Kidney capillary endothelial cell (primary cell): Measurements from ENCODE around the gene KIAA0930.
"Not testable (repeated sequence)": the region's sequence is repeated elsewhere in the genome, so short reads cannot be mapped to it uniquely, and the experiment has no call there.

Experiments
- DNase-seq: peaks from one replicate; pipeline ENCODE4 v3.0.0-alpha.2; 2018; ENCODE audit warnings: low spot score

Gene KIAA0930

DNA sequence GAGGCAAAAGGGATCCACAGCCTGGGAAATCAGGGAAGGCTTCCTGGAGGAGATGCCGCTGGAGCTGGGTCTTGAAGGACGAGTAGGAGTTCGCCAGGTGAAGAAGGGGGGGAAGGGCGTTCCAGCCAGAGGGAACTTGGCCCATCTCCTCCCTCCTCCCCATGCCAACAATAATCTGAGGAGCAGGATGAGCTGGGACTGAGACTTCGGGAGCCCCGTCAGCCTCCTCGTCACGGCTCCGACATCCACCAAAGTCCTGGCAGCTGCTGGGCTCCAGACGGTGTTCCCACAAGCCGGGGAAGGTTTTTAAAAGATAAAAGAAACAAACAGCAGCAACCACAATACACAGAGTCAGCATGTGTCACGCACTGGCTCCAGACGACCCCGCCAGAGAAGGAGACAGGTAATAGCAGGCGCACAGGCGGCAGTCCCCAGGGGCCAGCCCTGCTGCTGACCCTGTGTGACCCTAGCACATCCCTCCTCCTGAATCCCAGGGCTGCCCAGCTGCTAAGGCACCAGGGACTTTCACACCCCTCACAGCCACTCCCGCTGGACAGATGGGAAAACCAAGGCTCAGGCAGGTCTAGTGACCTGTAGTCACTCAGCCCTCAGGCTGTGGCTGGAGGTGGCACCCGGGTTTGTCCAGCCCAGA lies 39.7 kb downstream of the KIAA0930 start:
- DNase-seq, result no peak

DNA sequence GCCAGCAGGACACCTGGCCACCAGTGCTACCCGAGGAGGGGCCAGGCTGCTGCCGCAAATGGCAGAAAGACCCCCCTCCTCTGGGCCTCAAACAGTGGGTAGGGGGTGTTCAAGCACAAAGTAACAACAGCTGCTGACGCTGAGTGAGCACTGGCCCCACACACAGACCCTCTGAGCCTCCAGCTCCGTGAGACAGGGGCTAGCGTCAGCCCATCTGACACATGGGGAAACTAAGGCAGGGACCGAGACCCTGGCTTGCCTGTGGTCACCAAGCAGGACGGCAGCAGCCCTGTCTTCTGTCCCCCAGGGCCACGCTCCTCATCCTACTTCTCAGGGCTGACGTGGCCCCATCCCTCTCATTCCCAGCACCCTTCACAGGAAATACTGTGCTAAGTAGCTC lies 40.5 kb downstream of the KIAA0930 start:
- no peak for DNase-seq

GRCh38 chr22:45199723-45200122 lies 41.0 kb downstream of the KIAA0930 start:
- no peak for DNase-seq

DNA sequence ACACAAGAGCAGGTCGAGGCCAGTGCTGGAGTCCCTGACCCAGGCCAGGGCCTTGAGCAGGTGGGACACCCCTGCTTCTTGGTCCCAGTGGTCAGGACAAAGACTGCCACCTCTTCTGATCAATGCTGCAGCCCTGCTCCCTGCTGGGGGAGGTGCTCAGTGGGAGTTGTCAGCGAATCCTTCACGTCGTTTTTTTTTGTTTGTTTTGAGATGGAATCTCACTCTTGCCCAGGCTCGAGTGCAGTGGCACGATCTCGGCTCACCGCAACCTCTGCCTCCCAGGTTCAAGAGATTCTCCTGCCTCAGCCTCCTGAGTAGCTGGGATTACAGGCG lies 42.3 kb downstream of the KIAA0930 start:
- no peak for DNase-seq

DNA sequence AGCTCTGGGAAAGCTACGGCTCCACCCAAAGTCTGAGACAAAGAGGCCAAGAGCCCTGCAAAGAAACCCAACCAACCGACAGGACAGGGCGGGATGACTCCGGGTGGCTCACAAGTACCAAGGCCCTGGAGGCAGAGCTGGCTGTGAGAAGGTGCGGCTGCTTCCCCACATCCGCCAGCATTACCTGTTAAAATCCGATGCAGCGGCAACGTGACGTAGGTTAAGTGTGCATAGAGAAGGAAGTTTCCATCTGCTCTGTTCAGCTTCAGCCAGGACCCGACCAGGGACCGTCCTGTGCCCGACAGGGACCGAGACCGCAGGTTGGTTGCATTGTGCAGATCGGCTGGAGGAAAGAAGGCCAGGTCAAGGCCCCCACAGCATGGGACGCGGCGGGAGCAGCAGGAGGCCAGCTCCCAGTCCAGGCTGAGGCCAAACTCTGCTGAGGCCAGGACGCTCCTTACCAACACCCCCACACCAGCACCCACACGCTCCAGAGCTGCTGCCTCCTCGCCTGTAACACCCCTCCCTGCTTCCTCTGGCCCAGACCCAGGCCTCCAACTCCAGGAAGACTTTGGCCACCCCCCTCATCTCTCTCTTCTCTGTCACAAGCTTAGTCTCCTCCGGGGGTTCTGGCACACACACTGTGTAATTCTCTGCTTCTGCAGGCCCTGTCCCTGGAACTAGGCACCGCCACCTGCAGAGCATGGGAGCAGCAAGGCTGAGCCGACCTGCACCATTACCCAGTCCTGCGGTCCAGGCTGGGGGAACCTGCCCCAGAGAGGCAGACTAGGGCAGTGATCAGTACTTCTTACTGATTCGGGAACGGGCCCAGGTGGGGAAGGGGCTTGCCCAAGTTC lies 42.9 kb downstream of the KIAA0930 start:
- DNase-seq, result no peak

DNA sequence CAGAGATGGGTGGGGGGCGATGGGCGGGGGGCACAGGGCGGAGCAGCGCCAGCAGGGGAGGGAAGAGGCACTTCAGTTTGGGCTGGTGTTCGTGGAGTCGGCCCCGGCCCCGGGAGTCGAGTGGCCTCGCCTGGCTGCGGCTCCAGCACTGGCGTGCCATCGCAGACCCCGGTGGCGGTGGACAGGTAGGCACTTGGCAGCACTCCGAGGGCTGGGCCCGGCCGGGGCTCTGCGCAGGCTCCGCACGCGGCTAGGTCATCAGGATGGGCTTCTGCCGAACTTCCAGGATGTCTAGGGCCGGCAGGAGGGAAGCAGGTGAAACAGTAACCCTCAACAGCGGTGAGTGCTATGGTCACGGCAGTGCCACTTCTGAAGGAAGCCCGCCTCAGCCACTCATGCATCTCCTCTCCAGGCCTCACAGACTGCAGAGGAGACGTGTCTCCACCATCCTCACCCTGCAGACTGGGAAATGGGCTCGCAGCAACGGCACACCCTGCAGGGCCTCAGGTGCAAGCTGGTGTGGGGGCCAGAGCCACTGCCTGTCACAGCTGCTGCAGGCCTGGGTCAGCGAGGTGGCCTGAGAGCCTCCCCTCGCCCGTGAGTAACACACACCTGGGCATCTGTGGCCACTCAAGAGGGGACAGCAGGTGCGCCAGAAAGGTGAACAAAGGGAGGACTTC lies 43.6 kb downstream of the KIAA0930 start:
- DNase-seq, result no peak

- DNase-seq, result no peak
Measured at GRCh38 chr22:45196308-45196707, 44.4 kb downstream of the KIAA0930 start.

- no peak for DNase-seq
Measured at GRCh38 chr22:45195616-45196015, 45.1 kb downstream of the KIAA0930 start.

GRCh38 chr22:45194686-45195085 lies 46.0 kb downstream of the KIAA0930 start:
- no peak for DNase-seq

- no peak for DNase-seq
Measured at GRCh38 chr22:45192701-45193187, 48.0 kb downstream of the KIAA0930 start.

- not testable (repeated sequence) for DNase-seq
Measured at GRCh38 chr22:45191746-45192145, 48.9 kb downstream of the KIAA0930 start.

- no peak for DNase-seq
Measured at GRCh38 chr22:45190202-45190872, 50.4 kb downstream of the KIAA0930 start.

DNA sequence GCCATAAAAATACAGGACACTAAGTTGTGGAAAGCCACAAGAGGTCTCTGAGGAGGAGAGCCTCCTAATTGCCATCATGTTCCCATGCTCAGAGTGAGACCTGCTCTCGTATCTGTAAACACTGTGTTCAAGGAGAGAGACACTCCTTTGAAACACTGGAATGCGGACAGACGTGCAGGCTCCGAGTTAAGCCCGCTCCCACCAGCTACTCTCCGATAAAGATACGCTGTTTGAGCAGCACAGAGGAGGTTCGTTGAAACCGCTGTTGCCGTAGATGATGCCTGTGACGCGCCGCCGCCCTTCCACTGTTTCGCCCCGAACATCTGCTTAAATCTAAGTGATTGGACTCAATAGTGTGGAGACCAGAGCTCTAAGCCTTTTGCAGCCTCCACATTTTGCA lies 51.9 kb downstream of the KIAA0930 start:
- no peak for DNase-seq

DNA sequence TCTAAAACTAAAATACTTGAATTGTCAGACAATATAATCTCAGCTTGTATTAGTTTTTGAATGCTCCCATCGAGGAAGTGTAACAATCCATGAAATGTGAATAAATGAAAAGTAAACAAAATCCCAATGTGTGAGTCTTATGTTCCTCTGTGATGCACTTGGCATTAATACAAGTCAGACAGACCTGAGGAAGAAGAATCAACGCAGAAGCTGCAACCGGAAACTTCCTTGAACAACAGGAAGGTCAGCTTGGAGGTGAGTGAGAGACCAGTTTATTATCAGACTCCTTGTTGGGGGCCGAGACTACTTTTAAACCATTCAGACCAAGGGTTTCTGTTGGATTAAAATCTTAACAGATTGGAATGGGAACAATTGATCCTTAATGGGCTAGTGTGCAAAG lies 52.8 kb downstream of the KIAA0930 start:
- DNase-seq, result no peak

DNA sequence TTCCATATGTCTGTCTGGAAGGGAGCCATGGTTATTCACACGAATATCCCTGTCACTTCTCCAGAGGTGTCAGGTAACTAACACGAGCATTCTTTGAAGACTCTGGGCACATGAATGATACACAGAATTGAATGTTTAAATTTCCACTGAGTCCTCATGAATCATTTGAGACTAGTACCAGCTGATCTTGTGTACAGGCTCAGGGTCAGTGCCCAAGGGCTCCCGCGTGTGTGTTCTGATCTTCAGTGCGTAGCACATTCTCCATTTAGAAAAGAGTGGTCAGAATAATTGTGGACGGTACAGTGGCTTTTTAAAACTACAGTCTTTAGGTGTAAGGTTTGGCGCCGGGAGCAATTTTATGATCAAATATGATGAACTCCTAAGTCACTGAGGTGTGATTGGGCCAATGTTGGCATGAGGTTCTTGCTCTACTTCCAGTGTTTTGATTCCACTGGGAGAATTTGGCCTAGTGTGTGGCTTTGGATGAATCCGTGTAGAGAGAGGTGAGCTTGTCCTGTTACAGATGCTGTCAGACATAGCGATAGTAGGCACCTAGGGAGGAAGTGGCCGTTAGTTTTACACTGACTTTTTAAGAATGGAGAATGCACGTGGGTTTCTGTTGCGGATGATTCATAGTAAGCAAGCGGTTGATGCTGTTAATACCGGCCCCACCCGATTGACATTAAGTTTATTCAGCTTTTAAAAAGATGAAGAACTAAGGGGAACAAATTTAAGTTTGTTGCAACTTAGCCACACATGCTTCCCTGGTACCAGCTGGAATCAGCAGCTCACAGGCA lies 54.8 kb downstream of the KIAA0930 start:
- DNase-seq, result no peak

DNA sequence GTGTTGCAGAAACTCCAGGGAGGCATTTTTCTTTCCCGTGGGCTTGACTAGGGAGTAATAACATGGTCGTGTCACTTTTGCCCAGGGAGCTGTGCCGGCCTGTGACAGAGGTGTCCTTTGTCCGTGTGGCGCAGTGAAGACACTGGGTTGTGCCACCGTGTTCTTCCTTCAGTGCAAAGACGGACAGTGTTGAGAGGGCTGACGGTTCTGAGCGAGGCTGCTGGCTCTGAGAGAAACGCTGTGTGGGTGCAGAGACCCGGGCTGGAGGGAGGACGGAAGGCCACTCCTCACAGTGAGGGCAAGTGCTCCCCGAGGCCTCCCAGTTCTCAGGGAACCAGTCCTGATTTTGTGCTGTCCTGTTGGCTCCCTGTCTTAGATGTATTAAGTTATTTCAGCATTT lies 56.7 kb downstream of the KIAA0930 start:
- DNase-seq, result no peak

DNA sequence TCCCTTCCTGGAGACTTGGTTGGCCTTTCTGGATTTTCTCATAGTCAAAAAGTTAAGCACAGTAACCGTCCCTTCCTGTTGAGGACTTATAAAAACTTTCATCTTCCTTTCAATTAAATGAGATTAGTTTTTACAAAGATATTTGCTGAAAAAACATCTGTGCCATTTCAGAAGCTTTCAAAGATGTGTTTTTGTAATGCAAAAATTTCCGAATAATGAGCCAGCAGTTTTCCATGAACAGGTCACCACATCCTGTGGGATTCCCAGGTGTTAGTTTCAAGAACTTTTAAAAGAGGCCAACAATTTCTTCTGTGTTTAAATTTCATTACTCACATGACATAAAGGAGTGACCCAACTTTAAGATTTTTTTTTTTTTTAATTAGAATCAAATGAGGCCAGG lies 58.9 kb downstream of the KIAA0930 start:
- DNase-seq, result no peak

GRCh38 chr22:45181240-45181639 lies 59.5 kb downstream of the KIAA0930 start:
- DNase-seq, result no peak

GRCh38 chr22:45180146-45180679 lies 60.5 kb downstream of the KIAA0930 start:
- no peak for DNase-seq

DNA sequence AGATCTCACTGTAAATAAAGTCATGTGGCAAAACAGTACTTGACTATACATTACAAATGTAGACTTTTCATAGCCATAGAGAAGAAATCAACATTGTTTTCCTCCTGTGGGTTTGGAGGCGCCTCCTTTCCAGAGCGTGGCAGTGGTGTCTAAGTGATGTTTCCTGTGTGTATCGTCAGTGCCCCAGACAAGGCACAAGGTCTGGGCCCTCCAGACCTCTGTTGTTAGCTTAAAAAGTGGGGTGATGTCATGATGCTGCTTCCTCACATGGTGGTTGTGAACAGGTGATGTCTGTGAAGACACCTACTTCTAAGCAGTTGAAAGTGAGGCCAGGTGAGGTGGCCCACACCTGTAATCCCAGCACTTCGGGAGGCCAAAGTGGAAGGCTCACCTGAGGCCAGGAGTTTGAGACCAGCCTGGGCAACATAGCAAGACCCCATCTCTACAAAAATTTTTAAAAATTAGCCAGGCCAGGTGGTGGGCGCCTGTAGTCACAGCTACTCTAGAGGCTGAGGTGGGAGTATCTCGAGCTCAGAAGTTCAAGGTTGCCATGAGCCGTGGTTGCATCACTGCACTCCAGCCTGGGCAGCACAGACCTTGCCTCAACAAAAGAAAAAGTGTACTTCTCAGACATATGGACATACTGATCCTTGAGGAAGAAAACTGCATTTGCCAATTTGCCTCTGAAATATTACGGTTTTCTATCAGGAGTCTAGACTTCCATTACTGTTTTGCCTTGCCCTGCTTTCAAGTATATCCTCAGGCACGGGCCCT lies 61.2 kb downstream of the KIAA0930 start:
- DNase-seq, result no peak
